Loucy (cell line): ENCODE measurements around the gene SFTPA2.

Experiments used
- H2AFZ ChIP-seq: fragments of 200-600 bp; sonication (generic); 2 replicates; pipeline ENCODE4 v1.6.0; 2016; ENCODE audit warnings: antibody characterized with exemption, mild to moderate bottlenecking, low read length, moderate library complexity
- H3F3A ChIP-seq: fragments of 200-600 bp; 2 replicates; pipeline ENCODE4 v1.6.0; 2016; ENCODE audit warnings: antibody characterized with exemption, low read depth, mild to moderate bottlenecking
- H3K27me3 ChIP-seq: fragments of 200-600 bp; sonication (generic); 2 replicates; pipeline ENCODE4 v1.6.1; 2014; ENCODE audit warnings: low read length, mild to moderate bottlenecking; ENCODE audit not compliant: insufficient read depth, poor library complexity, severe bottlenecking
- H3K36me3 ChIP-seq: fragments of 200-600 bp; sonication (generic); 2 replicates; pipeline ENCODE4 v1.6.1; 2016; ENCODE audit warnings: low read length; ENCODE audit not compliant: insufficient read depth
- H3K4me1 ChIP-seq: fragments of 200-600 bp; sonication (generic); 2 replicates; pipeline ENCODE4 v1.5.1; 2014; ENCODE audit warnings: low read length, mild to moderate bottlenecking; ENCODE audit not compliant: insufficient read depth, poor library complexity, severe bottlenecking
- H3K4me2 ChIP-seq: fragments of 200-600 bp; sonication (generic); 2 replicates; pipeline ENCODE4 v1.6.0; 2014; ENCODE audit warnings: antibody characterized with exemption, low read length, low read depth, mild to moderate bottlenecking; ENCODE audit not compliant: poor library complexity, severe bottlenecking
- H3K4me3 ChIP-seq: fragments of 200-600 bp; sonication (generic); 2 replicates; pipeline ENCODE4 v1.5.1; 2014; ENCODE audit warnings: low read length, mild to moderate bottlenecking, mixed read lengths; ENCODE audit not compliant: poor library complexity, severe bottlenecking
- H3K79me2 ChIP-seq: fragments of 200-600 bp; sonication (generic); 2 replicates; pipeline ENCODE4 v1.6.1; 2014; ENCODE audit warnings: low read length; ENCODE audit not compliant: insufficient read depth
- H3K9ac ChIP-seq: fragments of 200-600 bp; sonication (generic); 2 replicates; pipeline ENCODE4 v1.6.0; 2014; ENCODE audit warnings: mild to moderate bottlenecking, low read depth, low read length, moderate library complexity; ENCODE audit not compliant: poor library complexity, severe bottlenecking
- H3K9me2 ChIP-seq: fragments of 200-600 bp; sonication (generic); replicated peaks from 2 replicates; pipeline ENCODE4 v1.6.1; 2016; ENCODE audit warnings: low read depth, low read length, mixed read lengths
- H3K9me3 ChIP-seq: fragments of 200-600 bp; sonication (generic); 2 replicates; pipeline ENCODE4 v1.6.1; 2014; ENCODE audit warnings: mild to moderate bottlenecking, antibody characterized with exemption, low read length, low read depth; ENCODE audit not compliant: insufficient read depth
- H4K20me1 ChIP-seq: fragments of 200-600 bp; sonication (generic); 2 replicates; pipeline ENCODE4 v1.6.0; 2014; ENCODE audit warnings: antibody characterized with exemption, low read length, mild to moderate bottlenecking; ENCODE audit not compliant: insufficient read depth, poor library complexity, severe bottlenecking
- CTCF ChIP-seq: fragments of 200-600 bp; sonication (generic); conservative IDR thresholded peaks from 2 replicates; pipeline ENCODE4 v1.5.1; 2014; ENCODE audit warnings: mild to moderate bottlenecking, antibody characterized with exemption, low read length
- EZH2phosphoT487 ChIP-seq: fragments of 200-600 bp; IDR thresholded peaks from 2 replicates; pipeline ENCODE4 v1.6.1; 2018; ENCODE audit warnings: antibody characterized with exemption, mild to moderate bottlenecking, moderate library complexity, borderline replicate concordance

The SFTPA2 gene

GRCh38 chr10:79563426-79563825 is 3.2 kb upstream of the SFTPA2 start:
- Histone ChIP-seq H3K9me3 (no peaks in the 10 kb centered on the region), H3K4me2 (no peak overlapping the region)

GRCh38 chr10:79562135-79562756 is 2.0 kb upstream of the SFTPA2 start:
- Histone ChIP-seq H3K36me3 (no peaks in the 10 kb centered on the region), H3K4me3 (no peak overlapping the region), H3K9me2 (no peaks in the 10 kb centered on the region), H4K20me1 (no peaks in the 10 kb centered on the region), H3K79me2 (no peaks in the 10 kb centered on the region), H2AFZ (no peak overlapping the region), H3K4me2 (no peak overlapping the region), H3K27me3 (no peaks in the 10 kb centered on the region), H3K9me3 (no peaks in the 10 kb centered on the region), H3K9ac (no peak overlapping the region), H3K4me1 (no peaks in the 10 kb centered on the region), H3F3A (no peaks in the 10 kb centered on the region)
- TF ChIP-seq EZH2phosphoT487 = no peak
- TF ChIP-seq CTCF = peak; percentile 58

More at GRCh38 chr10:79563426-79563825, 3.2 kb upstream of the SFTPA2 start:
- Histone ChIP-seq H2AFZ (no peak overlapping the region), H3K36me3 (no peaks in the 10 kb centered on the region), H3K4me1 (no peaks in the 10 kb centered on the region), H4K20me1 (no peaks in the 10 kb centered on the region), H3K9me2 (no peaks in the 10 kb centered on the region), H3K27me3 (peaks cover 3% of the 10 kb centered on the region), H3F3A (no peaks in the 10 kb centered on the region), H3K4me3 (no peak overlapping the region), H3K9ac (no peak overlapping the region), H3K79me2 (no peaks in the 10 kb centered on the region)
- TF ChIP-seq CTCF (no peak), EZH2phosphoT487 (no peak)

- H3K4me2 ChIP-seq = no peak overlapping the region
- no peaks in the 10 kb centered on the region for H3K27me3 ChIP-seq
- no peak overlapping the region for H2AFZ ChIP-seq
- H3K36me3 ChIP-seq = no peaks in the 10 kb centered on the region
- no peaks in the 10 kb centered on the region for H3K9me2 ChIP-seq
- TF ChIP-seq CTCF = no peak
- no peak for TF ChIP-seq EZH2phosphoT487
- no peaks in the 10 kb centered on the region for H4K20me1 ChIP-seq
- H3K4me3 ChIP-seq = no peak overlapping the region
- H3K9me3 ChIP-seq = no peaks in the 10 kb centered on the region
- no peaks in the 10 kb centered on the region for H3F3A ChIP-seq
- no peak overlapping the region for H3K9ac ChIP-seq
- no peaks in the 10 kb centered on the region for H3K79me2 ChIP-seq
- H3K4me1 ChIP-seq = no peaks in the 10 kb centered on the region
These were observed 1.1 kb upstream of the SFTPA2 start for GRCh38 chr10:79561257-79561656.
